Lung (tissue), 12 donors: ENCODE results near the gene FCMR. TPM values are rescaled to one million over a fixed set of nuclear protein-coding genes. Genes with fewer than 3 reads are reported as not detected.

Source experiments
- ATAC-seq: fragments of 200-7000 bp; cut with Tn5 transposase; one replicate; pipeline ENCODE4 v1.9.1; 2020; ENCODE audit warnings: moderate number of reproducible peaks; ENCODE audit not compliant: insufficient read depth, low FRiP score
- DNase-seq, 3 donors: peaks; one replicate each; pipeline ENCODE4 v3.0.0-alpha.2; 2013 to 2017
- H3K27ac ChIP-seq, 2 donors: one replicate each; pipeline ENCODE4 v1.5.1; 2013; ENCODE audit warnings: mild to moderate bottlenecking in 2 of 2, moderate library complexity in 2 of 2, control low read depth in 1 of 2, inconsistent platforms in 1 of 2, low read depth in 1 of 2, low read length in 1 of 2
- H3K27me3 ChIP-seq, 3 donors: one replicate each; pipeline ENCODE4 v1.5.1; 2013; ENCODE audit warnings: low read length in 2 of 3; ENCODE audit not compliant: control insufficient read depth in 3 of 3, insufficient read depth in 3 of 3
- H3K36me3 ChIP-seq, 4 donors: one replicate each; pipeline ENCODE4 v1.5.1; 2013; ENCODE audit warnings: low read length in 4 of 4, mild to moderate bottlenecking in 1 of 4, moderate library complexity in 1 of 4; ENCODE audit not compliant: control insufficient read depth in 4 of 4, insufficient read depth in 4 of 4
- H3K4me1 ChIP-seq, 5 donors: one replicate each; pipeline ENCODE4 v1.5.1; 2013; ENCODE audit warnings: low read length in 5 of 5, mild to moderate bottlenecking in 2 of 5, moderate library complexity in 1 of 5; ENCODE audit not compliant: control insufficient read depth in 5 of 5, insufficient read depth in 5 of 5
- H3K4me3 ChIP-seq: one replicate; pipeline ENCODE4 v1.5.1; 2013; ENCODE audit warnings: mild to moderate bottlenecking, control low read depth, moderate library complexity
- H3K9ac ChIP-seq, 2 donors: one replicate each; pipeline ENCODE4 v1.5.1; 2013; ENCODE audit warnings: low read length in 2 of 2, control low read depth in 1 of 2; ENCODE audit not compliant: insufficient read depth in 1 of 2
- H3K9me3 ChIP-seq, 4 donors: one replicate each; pipeline ENCODE4 v1.5.1; 2013; ENCODE audit warnings: low read length in 3 of 4, mild to moderate bottlenecking in 1 of 4, moderate library complexity in 1 of 4; ENCODE audit not compliant: control insufficient read depth in 4 of 4, insufficient read depth in 3 of 4
- WGBS, 2 donors: extraction: QIAGEN DNeasy Blood & Tissue Kit; methylation state at CpG; one replicate each; pipeline ENCODE4 v1.1.7; 2013; 5-methylcytosine and 5-hydroxymethylcytosine counted together
- polyA plus RNA-seq, 2 donors: library from polyadenylated mRNA; stranded (reverse); fragments of 200-250 nt; gene quantifications; one replicate each; pipeline ENCODE4 v1.2.1, GENCODE V29; 2013
- total RNA-seq, 2 donors: library from RNA; depleted of rRNA in 1 of 2; stranded (reverse); fragments of >200 nt in 1 of 2; gene quantifications; one replicate each; pipeline ENCODE4 v1.2.1, GENCODE V29; 2014 to 2021
- TF ChIP-seq, protein P1 (sequence below): IDR thresholded peaks from 2 replicates; pipeline ENCODE4 v1.5.1; 2012; ENCODE audit warnings: mild to moderate bottlenecking; ENCODE audit errors: control extremely low read depth, extremely low read depth
- donor health status: control.
- donor health status: control.
- donor health status: Bipolar disorder and iron deficiency.
- donor health status: healthy.
- donor health status: DM: yes; HTN: yes; CAD: no.

Gene FCMR
- total and polyA plus RNA-seq, 4 donors, result 3.6 to 13.3 (median 9.5) TPM

DNA sequence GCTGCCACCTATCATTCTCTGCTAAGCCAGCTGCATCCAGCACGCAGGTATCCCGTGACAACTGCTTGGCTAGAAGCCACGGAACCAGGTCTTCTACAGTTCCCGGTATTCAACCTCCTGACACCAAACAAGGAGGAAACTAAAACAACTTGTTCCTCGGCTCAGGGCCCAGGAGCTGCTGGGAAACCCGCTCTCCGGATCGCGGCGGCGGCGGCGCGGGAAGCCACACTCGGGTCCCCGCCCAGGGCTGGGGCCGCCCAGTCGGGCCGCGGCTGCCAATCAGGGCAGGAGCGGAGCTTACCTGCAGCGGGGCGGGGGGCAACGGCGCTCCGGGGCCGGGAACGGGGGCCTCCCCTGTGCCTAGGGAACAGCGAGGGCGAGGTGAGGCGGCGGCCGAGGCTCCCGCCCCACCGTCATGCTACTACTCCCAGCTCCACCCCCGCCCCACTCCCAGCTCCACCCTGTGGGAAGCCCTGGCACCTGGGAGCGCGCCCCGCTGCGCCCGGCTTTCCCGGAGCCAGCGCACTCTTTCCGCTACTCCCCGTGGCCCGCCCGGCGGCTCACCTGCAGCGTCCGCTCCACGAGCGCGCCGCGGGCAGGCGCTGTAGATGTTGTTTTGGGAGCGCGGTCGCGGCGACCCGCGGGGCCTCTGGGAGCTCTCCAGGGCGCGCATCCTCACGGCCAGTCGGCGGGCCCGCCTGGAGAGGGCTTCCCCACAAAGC, 12.4 kb downstream of the FCMR start:
- Histone ChIP-seq H3K27ac (peak overlapping the region in 1 of 2 donors; percentile 57), H3K4me3 (peak overlapping the region; percentile 27), H3K9me3 (no peaks in the 10 kb centered on the region), H3K4me1 (peaks cover 0 to 9% (median 4%) of the 10 kb centered on the region in 5 donors), H3K9ac (no peak overlapping the region), H3K36me3 (no peaks in the 10 kb centered on the region), H3K27me3 (peaks cover 0 to 23% (median 11%) of the 10 kb centered on the region in 3 donors)
- 1 to 3% methylated on average over 56 to 69 of the region's 69 CpGs for WGBS, 2 donors
- ATAC-seq (peak; percentile 84), DNase-seq (peak; percentile 55 to 85 (median 76))
- TF ChIP-seq, protein P1, sequence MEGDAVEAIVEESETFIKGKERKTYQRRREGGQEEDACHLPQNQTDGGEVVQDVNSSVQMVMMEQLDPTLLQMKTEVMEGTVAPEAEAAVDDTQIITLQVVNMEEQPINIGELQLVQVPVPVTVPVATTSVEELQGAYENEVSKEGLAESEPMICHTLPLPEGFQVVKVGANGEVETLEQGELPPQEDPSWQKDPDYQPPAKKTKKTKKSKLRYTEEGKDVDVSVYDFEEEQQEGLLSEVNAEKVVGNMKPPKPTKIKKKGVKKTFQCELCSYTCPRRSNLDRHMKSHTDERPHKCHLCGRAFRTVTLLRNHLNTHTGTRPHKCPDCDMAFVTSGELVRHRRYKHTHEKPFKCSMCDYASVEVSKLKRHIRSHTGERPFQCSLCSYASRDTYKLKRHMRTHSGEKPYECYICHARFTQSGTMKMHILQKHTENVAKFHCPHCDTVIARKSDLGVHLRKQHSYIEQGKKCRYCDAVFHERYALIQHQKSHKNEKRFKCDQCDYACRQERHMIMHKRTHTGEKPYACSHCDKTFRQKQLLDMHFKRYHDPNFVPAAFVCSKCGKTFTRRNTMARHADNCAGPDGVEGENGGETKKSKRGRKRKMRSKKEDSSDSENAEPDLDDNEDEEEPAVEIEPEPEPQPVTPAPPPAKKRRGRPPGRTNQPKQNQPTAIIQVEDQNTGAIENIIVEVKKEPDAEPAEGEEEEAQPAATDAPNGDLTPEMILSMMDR, result no peak

- peaks cover 0 to 9% (median 4%) of the 10 kb centered on the region in 5 donors for H3K4me1 ChIP-seq
- H3K9ac ChIP-seq, result no peak overlapping the region
- 93 to 96% methylated on average over 10 of the region's 10 CpGs for WGBS, 2 donors
- TF ChIP-seq, protein P1, result no peak
- H3K36me3 ChIP-seq, result no peaks in the 10 kb centered on the region
- ATAC-seq, result no peak
- H3K9me3 ChIP-seq, result no peaks in the 10 kb centered on the region
- H3K4me3 ChIP-seq, result no peak overlapping the region
- H3K27me3 ChIP-seq, result peaks cover 0 to 23% (median 11%) of the 10 kb centered on the region in 3 donors
- no peak overlapping the region for H3K27ac ChIP-seq
- DNase-seq, result no peak
Observed at GRCh38 chr1:206908038-206908437, 13.7 kb downstream of the FCMR start.

DNA sequence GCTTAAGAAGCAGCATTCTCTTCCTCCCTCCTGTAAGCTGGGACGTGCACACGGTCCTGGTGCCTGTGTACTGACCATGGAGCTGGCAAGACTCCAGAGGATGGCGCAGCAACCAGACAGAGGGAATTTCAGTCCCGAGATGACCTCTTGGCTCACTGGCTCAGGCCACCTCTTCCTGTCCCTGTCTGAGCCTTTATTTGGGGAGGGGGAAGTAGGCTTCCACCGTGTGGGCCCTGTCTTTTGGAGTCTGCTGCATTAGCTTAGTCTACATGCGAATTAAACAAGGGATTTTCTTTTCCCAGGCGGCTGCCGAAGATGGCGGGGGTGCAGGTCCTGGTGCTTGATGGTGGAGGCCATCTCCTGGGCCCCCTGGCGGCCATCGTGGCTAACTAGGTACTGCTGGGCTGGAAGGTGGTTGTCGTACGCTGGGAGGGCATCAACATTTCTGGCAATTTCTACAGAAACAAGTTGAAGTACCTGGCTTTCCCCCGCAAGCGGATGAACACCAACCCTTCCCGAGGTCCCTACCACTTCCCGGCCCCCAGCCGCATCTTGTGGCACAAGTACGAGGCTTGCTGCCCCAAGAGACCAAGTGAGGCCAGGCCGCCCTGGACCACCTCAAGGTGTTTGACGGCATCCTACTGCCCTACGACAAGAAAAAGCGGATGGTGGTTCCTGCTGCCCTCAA, 14.3 kb downstream of the FCMR start:
- H3K9me3 ChIP-seq, result no peaks in the 10 kb centered on the region
- no peaks in the 10 kb centered on the region for H3K36me3 ChIP-seq
- TF ChIP-seq, protein P1, result no peak
- DNase-seq, result no peak
- peaks cover 0 to 19% (median 11%) of the 10 kb centered on the region in 3 donors for H3K27me3 ChIP-seq
- peaks cover 0 to 9% (median 4%) of the 10 kb centered on the region in 5 donors for H3K4me1 ChIP-seq
- WGBS, 2 donors, result 85 to 91% methylated on average over 23 of the region's 23 CpGs
- H3K4me3 ChIP-seq, result no peak overlapping the region
- no peak overlapping the region for H3K27ac ChIP-seq
- no peak overlapping the region for H3K9ac ChIP-seq
- ATAC-seq, result no peak
